Activated naive CD8-positive, alpha-beta T cell treated with anti-CD3 and anti-CD28 coated beads for 36 hours (primary cell): ENCODE results near the gene TNN. TPM values are rescaled to one million over a fixed set of nuclear protein-coding genes. Genes with fewer than 3 reads are reported as not detected.

ENCODE experiments used
- total RNA-seq, 2 experiments: library from RNA; stranded (reverse); gene quantifications; one replicate each; pipeline ENCODE4 v1.2.3, GENCODE V29; 2021

Gene TNN
- total RNA-seq, 2 experiments from 2014 or later: 0.06 TPM; not detected in 1

Other genes starting within 250 kb of the TNN start
- gene CACYBP, start 67.9 kb upstream of the TNN start, total RNA-seq: 100 to 1,000 TPM; 345 to 385 TPM
- 10 to 100 TPM; 42.1 to 44.0 TPM for gene MRPS14, start 44.4 kb upstream of the TNN start, total RNA-seq
- gene KIAA0040, start 124.9 kb downstream of the TNN start, total RNA-seq: 10 to 100 TPM; 26.4 to 27.6 TPM